PC-3 (cell line): ENCODE data around the gene AHDC1. TPM values are rescaled to one million over a fixed set of nuclear protein-coding genes. Genes with fewer than 3 reads are reported as not detected.

Source experiments
- ATAC-seq: fragments of 200-7000 bp; cut with Tn5 transposase; 2 replicates; pipeline ENCODE4 v1.9.1; 2020; ENCODE audit warnings: mild to moderate bottlenecking, moderate library complexity
- BruUV-seq: library from RNA; stranded (reverse); fragments of 400-500 nt; replicated peaks from 2 replicates; lab custom pipeline; 2021; lab: Mats Ljungman, UMichigan
- CTCF ChIA-PET: fragments of 300-600 bp; sonication (Branson Sonifier 250); formaldehyde crosslinking; loops from one replicate; lab custom pipeline; 2022; ENCODE audit warnings: antibody characterized with exemption; lab: Charles Lee
- POLR2A ChIA-PET: fragments of 300-600 bp; sonication (Branson Sonifier 250); formaldehyde crosslinking; loops from one replicate; lab custom pipeline; 2022; ENCODE audit warnings: antibody characterized with exemption; ENCODE audit not compliant: unreplicated experiment; lab: Charles Lee
- DNase-seq: peaks from one replicate; pipeline ENCODE4 v3.0.0-alpha.2; 2015
- H2AFZ ChIP-seq: fragments of 300-600 bp; sonication (generic); 2 replicates; pipeline ENCODE4 v1.6.0; 2016; ENCODE audit warnings: antibody characterized with exemption, low read length
- H3F3A ChIP-seq: fragments of 300-600 bp; sonication (generic); one replicate; pipeline ENCODE4 v1.6.0; 2017; ENCODE audit warnings: antibody characterized with exemption, low read length, control low read depth, mild to moderate bottlenecking; ENCODE audit not compliant: unreplicated experiment
- H3K27ac ChIP-seq: fragments of 300-600 bp; sonication (generic); 2 replicates; pipeline ENCODE4 v1.5.1; 2016; ENCODE audit warnings: mild to moderate bottlenecking, low read length
- H3K27me3 ChIP-seq: fragments of 300-600 bp; sonication (generic); 2 replicates; pipeline ENCODE4 v1.6.1; 2016; ENCODE audit warnings: low read length, mixed read lengths
- H3K36me3 ChIP-seq: fragments of 300-600 bp; sonication (generic); 2 replicates; pipeline ENCODE4 v1.6.1; 2016; ENCODE audit warnings: low read depth, mixed run types, low read length, mixed read lengths
- H3K4me1 ChIP-seq: fragments of 300-600 bp; sonication (generic); 2 replicates; pipeline ENCODE4 v1.5.1; 2016; ENCODE audit warnings: low read length; ENCODE audit not compliant: insufficient read depth
- H3K4me2 ChIP-seq: fragments of 300-600 bp; sonication (generic); 2 replicates; pipeline ENCODE4 v1.6.0; 2016; ENCODE audit warnings: low read length
- H3K4me3 ChIP-seq: fragments of 300-600 bp; sonication (generic); 2 replicates; pipeline ENCODE4 v1.5.1; 2016; ENCODE audit warnings: mild to moderate bottlenecking, low read length, mixed read lengths
- H3K79me2 ChIP-seq: fragments of 300-600 bp; sonication (generic); 2 replicates; pipeline ENCODE4 v1.6.1; 2017; ENCODE audit warnings: low read length, mixed read lengths
- H3K9ac ChIP-seq: fragments of 300-600 bp; sonication (generic); 2 replicates; pipeline ENCODE4 v1.6.0; 2016; ENCODE audit warnings: mild to moderate bottlenecking, low read length
- H3K9me2 ChIP-seq: fragments of 300-600 bp; sonication (generic); replicated peaks from 2 replicates; pipeline ENCODE4 v1.6.1; 2016; ENCODE audit warnings: mixed run types, low read length, mixed read lengths
- H3K9me3 ChIP-seq: fragments of 300-600 bp; sonication (generic); 2 replicates; pipeline ENCODE4 v1.6.1; 2016; ENCODE audit warnings: low read length, mixed read lengths
- H4K20me1 ChIP-seq: fragments of 300-600 bp; sonication (generic); 2 replicates; pipeline ENCODE4 v1.6.1; 2016; ENCODE audit warnings: low read length, mixed read lengths
- EZH2 ChIP-seq: fragments of 300-600 bp; sonication (generic); IDR thresholded peaks from one replicate; pipeline ENCODE4 v1.6.1; 2017; ENCODE audit warnings: antibody characterized with exemption, mild to moderate bottlenecking, low read length; ENCODE audit not compliant: unreplicated experiment
- EZH2phosphoT487 ChIP-seq: fragments of 300-600 bp; sonication (generic); IDR thresholded peaks from 2 replicates; pipeline ENCODE4 v1.6.1; 2018; ENCODE audit warnings: mild to moderate bottlenecking, antibody characterized with exemption, low read length, borderline replicate concordance
- intact Hi-C: fragments of 100-400 bp; cut with micrococcal nuclease; formaldehyde crosslinking; loops from 2 replicates; pipeline ENCODE4 v1.9.0; 2023
- total RNA-seq: library from RNA; depleted of rRNA; stranded (reverse); fragments of >200 nt; gene quantifications from 2 replicates; pipeline ENCODE4 v1.2.3, GENCODE V29; 2014
- TF ChIP-seq, protein P1 (sequence below): fragments of 300-600 bp; sonication (generic); conservative IDR thresholded peaks from 2 replicates; pipeline ENCODE4 v1.5.1; 2017; ENCODE audit warnings: antibody characterized with exemption, low read depth, mild to moderate bottlenecking, low read length

Gene AHDC1
- total RNA-seq, 1 experiment from 2014 or later: 15.2 TPM

DNA sequence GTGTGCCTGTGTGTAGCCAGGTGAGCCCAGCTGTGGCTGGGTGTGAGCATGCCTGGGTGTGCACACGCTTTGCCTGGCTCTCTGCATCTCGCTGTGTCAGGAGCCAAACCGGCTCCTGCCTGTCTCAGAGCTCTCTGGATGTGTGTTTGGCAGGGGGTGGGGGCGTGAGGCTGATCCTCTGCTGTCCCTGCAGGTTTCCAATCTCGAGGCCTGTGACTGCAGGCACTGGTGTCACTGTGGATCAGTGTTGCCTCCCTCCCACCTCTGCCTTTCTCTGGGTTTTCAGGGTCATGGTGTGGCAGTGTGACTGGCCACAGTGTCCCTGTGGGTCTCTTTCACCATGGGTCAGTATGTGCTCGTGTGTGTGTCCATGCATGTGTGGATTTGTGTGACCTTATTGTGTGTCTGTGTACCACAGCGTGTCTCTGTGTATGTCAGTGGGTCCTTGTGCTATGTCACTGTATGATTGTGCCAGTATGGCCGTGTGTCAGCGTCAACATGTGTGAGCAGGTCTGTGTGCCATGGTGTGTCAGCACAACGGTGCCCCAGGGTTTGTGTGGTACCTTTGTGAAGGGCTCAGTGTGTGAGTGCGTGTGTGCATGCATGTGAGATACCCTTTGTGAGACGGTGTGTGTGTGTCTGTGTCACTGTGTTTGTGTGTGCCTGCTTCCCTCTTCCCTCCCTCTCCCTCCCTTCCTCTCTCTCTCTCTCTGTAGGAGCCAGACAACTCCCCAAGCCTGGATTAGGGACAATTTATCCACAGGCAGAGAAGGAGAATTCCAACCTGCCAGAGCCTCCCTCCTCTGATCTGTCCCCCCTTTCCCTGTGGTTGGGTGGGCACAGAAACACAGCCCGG is 43.4 kb downstream of the AHDC1 start:
- no peak overlapping the region for H2AFZ ChIP-seq
- peaks cover 7% of the 10 kb centered on the region for H3F3A ChIP-seq
- DNase-seq (no peak), ATAC-seq (no peak)
- peaks cover 49% of the 10 kb centered on the region for H3K79me2 ChIP-seq
- intact Hi-C loops: no loop called here
- no peak overlapping the region for H3K4me3 ChIP-seq
- H3K27ac ChIP-seq: no peak overlapping the region
- H3K9me2 ChIP-seq: no peaks in the 10 kb centered on the region
- no peaks in the 10 kb centered on the region for H3K27me3 ChIP-seq
- peaks cover under 1% of the 10 kb centered on the region; the same call in 1 of the 2 replicates for H3K36me3 ChIP-seq
- CTCF ChIA-PET: no interaction called here
- H3K4me1 ChIP-seq: peaks cover 44% of the 10 kb centered on the region
- POLR2A ChIA-PET: interaction anchor here (0.6 kb wide), 1 partner anchor 11 kb away, joined by 3 read pairs; no protein-coding TSS in a partner anchor
- TF ChIP-seq, protein P1, sequence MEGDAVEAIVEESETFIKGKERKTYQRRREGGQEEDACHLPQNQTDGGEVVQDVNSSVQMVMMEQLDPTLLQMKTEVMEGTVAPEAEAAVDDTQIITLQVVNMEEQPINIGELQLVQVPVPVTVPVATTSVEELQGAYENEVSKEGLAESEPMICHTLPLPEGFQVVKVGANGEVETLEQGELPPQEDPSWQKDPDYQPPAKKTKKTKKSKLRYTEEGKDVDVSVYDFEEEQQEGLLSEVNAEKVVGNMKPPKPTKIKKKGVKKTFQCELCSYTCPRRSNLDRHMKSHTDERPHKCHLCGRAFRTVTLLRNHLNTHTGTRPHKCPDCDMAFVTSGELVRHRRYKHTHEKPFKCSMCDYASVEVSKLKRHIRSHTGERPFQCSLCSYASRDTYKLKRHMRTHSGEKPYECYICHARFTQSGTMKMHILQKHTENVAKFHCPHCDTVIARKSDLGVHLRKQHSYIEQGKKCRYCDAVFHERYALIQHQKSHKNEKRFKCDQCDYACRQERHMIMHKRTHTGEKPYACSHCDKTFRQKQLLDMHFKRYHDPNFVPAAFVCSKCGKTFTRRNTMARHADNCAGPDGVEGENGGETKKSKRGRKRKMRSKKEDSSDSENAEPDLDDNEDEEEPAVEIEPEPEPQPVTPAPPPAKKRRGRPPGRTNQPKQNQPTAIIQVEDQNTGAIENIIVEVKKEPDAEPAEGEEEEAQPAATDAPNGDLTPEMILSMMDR: no peak
- TF ChIP-seq EZH2phosphoT487 (no peak), EZH2 (no peak)
- no peak overlapping the region for H3K4me2 ChIP-seq
- no peaks in the 10 kb centered on the region for H4K20me1 ChIP-seq
- no peak overlapping the region for H3K9ac ChIP-seq
- no TSS peak for BruUV-seq
- H3K9me3 ChIP-seq: no peaks in the 10 kb centered on the region

DNA sequence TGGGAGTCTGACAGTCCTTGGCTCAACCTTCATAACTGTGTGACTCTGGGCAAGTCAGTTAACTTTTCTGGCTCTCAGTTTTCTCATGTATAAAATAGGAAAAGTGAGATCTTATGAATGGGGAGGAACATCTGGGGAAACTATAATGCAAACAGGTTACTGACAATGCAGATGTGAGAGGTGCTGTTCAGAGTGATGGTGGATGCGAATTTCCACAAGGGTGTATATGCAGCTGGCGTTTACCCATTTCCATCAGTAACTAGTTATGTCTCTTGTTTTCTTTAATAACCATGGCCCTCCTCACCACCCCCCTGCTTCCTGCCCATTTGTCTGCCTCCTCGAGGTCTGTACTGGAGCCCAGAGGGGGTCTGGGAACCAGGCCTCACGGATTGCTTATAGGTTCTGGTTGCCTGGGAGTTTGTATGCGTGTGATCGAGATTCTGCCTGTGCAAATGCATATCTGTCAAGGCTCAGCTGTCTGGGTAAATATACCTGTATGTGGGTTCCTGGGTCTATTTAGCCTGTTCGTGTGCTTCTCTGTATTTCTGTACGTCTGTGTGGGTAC is 44.4 kb downstream of the AHDC1 start:
- intact Hi-C loops: loop anchor here (5.0 to 10.0 kb wide), 2 partner anchors 103 to 145 kb away; no protein-coding TSS in a partner anchor

More for the DNA sequence above, 44.4 kb downstream of the AHDC1 start:
- Histone ChIP-seq H4K20me1 (no peaks in the 10 kb centered on the region), H3K27ac (no peak overlapping the region), H3K4me1 (peaks cover 40% of the 10 kb centered on the region), H3K9me2 (no peaks in the 10 kb centered on the region), H3K36me3 (no peaks in the 10 kb centered on the region; the same call in 1 of the 2 replicates), H3K79me2 (peaks cover 45% of the 10 kb centered on the region), H3F3A (peaks cover 4% of the 10 kb centered on the region), H3K27me3 (no peaks in the 10 kb centered on the region), H3K4me2 (no peak overlapping the region), H3K9ac (no peak overlapping the region), H3K9me3 (no peaks in the 10 kb centered on the region), H2AFZ (no peak overlapping the region), H3K4me3 (no peak overlapping the region)
- BruUV-seq: no TSS peak
- no peak for ATAC-seq
- no peak for DNase-seq
- CTCF ChIA-PET: interaction anchor here (0.6 kb wide), 1 partner anchor 44 kb away, joined by 3 read pairs; the partner anchor contains the start of gene AHDC1
- no peak for TF ChIP-seq EZH2phosphoT487
- no peak for TF ChIP-seq EZH2
- TF ChIP-seq, protein P1: no peak
- POLR2A ChIA-PET: interaction anchor here (0.6 kb wide), 1 partner anchor 12 kb away, joined by 3 read pairs; no protein-coding TSS in a partner anchor
